ENCODE results near the gene TMEM80. TPM values are rescaled to one million over a fixed set of nuclear protein-coding genes. Genes with fewer than 3 reads are reported as not detected.
"Not testable (repeated sequence)": the region's sequence is repeated elsewhere in the genome, so short reads cannot be mapped to it uniquely, and the experiment has no call there.

Gene TMEM80
- total RNA-seq = 10 to 100 TPM; 66.0 to 70.9 TPM

DNA sequence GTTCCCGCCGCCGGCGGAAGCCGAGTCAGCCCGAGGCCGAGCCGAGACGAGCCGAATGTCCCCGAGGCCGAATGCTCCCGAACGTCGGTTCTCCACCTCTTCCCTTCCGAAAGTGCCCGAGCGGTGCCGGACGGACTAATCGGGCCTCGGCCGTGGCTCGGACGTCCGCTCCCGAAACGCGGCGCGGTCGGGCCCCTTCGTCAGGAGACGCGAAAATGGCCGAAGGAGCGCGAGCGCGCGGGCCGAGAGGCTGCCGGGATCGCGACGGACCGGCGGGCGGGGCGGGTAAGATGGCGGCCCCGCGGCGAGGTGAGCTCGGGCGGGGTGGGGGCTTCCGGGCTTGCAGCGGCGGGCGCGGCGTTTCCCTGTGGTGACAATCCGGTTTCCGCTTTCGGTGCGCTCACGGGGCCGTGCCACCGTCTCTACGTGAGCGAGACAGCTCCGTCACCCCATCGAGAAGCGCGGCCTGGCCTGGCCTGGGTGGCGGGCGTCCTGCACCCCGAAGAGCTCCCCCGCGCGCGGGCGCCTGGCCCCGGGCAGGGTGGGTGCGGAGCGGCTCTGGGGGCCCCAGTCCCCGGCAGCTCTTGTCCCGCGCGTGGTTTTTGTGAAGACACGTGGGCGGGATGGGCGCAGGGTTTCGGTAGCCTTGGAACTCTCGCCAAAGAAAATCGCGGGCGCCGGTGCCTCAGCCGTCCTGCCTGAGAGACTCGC lies at the start of gene TMEM80:
Gene TMEM80 (plus strand): TSS at position 279 of the 711 bp plus-strand sequence. CDS start 12 bp downstream, at position 291.
- peak within 1 kb of the TSS; percentile 83 to 86 for H3K4me3 ChIP-seq
- no peaks in the 10 kb centered on the region for H3K27me3 ChIP-seq (replicated peaks; ENCODE audit: insufficient read depth)
- no peaks in the 10 kb centered on the region for H3K36me3 ChIP-seq
- TF ChIP-seq POLR2A (IDR thresholded peaks at IDR 0.05) (peak; percentile 63), POLR2AphosphoS5 (IDR thresholded peaks at IDR 0.05) (peak; percentile 56)
- TF ChIP-seq, protein P1, sequence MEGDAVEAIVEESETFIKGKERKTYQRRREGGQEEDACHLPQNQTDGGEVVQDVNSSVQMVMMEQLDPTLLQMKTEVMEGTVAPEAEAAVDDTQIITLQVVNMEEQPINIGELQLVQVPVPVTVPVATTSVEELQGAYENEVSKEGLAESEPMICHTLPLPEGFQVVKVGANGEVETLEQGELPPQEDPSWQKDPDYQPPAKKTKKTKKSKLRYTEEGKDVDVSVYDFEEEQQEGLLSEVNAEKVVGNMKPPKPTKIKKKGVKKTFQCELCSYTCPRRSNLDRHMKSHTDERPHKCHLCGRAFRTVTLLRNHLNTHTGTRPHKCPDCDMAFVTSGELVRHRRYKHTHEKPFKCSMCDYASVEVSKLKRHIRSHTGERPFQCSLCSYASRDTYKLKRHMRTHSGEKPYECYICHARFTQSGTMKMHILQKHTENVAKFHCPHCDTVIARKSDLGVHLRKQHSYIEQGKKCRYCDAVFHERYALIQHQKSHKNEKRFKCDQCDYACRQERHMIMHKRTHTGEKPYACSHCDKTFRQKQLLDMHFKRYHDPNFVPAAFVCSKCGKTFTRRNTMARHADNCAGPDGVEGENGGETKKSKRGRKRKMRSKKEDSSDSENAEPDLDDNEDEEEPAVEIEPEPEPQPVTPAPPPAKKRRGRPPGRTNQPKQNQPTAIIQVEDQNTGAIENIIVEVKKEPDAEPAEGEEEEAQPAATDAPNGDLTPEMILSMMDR (IDR thresholded peaks at IDR 0.05) = peak in 1 of 4 experiments; percentile 16
- 1% methylated on average over 100 of the region's 101 CpGs for WGBS
- peaks cover 28% of the 10 kb centered on the region for H3K4me1 ChIP-seq (replicated peaks)
- peak within 1 kb of the TSS; percentile 99 to 100 for H3K27ac ChIP-seq
- DNase-seq (ENCODE audit: low spot score) = peak; percentile 99
- no peaks in the 10 kb centered on the region for H3K9me3 ChIP-seq
- intact Hi-C loops (cut with DNase I) = no loop called here

DNA sequence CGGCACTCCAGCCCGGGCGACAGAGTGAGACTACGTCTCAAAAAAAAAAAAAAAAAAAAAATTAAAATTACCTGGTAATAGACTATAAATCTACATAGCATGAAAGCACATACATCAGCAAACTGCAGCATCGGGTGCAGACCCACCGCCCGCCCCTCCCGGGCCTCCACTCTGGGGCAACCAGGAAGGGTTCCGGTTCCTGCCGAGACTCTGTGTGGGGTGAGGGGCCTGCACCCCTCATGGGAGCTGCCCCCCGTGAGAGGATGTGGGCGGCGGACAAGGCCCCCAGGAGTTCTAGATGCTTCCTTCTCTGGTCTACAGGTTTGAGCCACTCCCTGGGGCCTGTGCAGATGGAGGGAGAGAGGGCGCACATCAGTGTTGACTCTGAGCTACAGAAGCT lies 49.4 kb upstream of the TMEM80 start:
- no peaks in the 10 kb centered on the region for H3K4me1 ChIP-seq (replicated peaks)
- H3K27me3 ChIP-seq (replicated peaks; ENCODE audit: insufficient read depth) = no peaks in the 10 kb centered on the region
- intact Hi-C loops (cut with DNase I) = no loop called here
- DNase-seq (ENCODE audit: low spot score) = no peak
- peaks cover 0 to 3% of the 10 kb centered on the region in 2 donors for H3K36me3 ChIP-seq
- TF ChIP-seq POLR2A (IDR thresholded peaks at IDR 0.05) = no peak
- TF ChIP-seq, protein P1 (IDR thresholded peaks at IDR 0.05) = no peak
- no peak for TF ChIP-seq POLR2AphosphoS5 (IDR thresholded peaks at IDR 0.05)
- 95% methylated on average over 14 of the region's 14 CpGs for WGBS
- H3K27ac ChIP-seq = no peak overlapping the region
- H3K9me3 ChIP-seq = no peaks in the 10 kb centered on the region
- no peak overlapping the region for H3K4me3 ChIP-seq

DNA sequence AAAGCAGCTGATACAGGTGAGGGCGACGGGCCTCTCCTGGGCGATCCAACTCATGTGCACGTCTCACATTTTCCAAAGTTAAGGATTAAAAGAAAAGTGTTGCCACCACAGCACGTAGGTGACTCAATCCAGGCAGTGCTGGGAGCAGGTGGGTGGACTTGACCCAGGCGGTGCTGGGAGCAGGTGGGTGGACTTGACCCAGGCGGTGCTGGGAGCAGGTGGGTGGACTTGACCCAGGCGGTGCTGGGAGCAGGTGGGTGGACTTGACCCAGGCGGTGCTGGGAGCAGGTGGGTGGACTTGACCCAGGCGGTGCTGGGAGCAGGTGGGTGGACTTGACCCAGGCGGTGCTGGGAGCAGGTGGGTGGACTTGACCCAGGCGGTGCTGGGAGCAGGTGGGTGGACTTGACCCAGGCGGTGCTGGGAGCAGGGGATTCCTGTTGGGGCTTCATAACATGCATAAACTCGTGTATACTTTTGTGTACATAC lies 47.9 kb upstream of the TMEM80 start:
- H3K27ac ChIP-seq; H3K4me3 ChIP-seq; H3K36me3 ChIP-seq; H3K4me1 ChIP-seq (replicated peaks); DNase-seq (ENCODE audit: low spot score); H3K27me3 ChIP-seq (replicated peaks; ENCODE audit: insufficient read depth); H3K9me3 ChIP-seq; intact Hi-C loops (cut with DNase I): not testable (repeated sequence)
- WGBS = 88% methylated on average over 11 of the region's 14 CpGs

DNA sequence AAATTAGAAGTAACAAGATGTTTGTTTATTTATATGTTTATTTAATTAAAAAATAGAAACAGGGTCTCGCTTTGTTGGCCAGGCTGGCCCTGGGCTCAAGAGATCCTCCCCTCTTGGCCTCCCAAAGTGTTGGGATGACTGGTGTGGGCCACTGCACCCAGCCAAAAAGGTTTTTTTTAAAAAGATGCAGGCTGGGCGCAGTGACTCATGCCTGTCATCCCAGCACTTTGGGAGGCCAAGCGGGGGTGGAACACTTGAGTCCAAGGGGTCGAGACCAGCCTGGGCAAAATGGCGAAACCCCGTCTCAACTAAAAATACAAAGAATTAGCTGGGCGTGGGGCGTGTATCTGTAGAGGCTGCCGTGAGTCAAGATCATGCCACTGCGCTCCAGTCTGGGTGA lies 45.1 kb upstream of the TMEM80 start:
- no peaks in the 10 kb centered on the region for H3K36me3 ChIP-seq
- no peaks in the 10 kb centered on the region for H3K27me3 ChIP-seq (replicated peaks; ENCODE audit: insufficient read depth)
- H3K9me3 ChIP-seq = no peaks in the 10 kb centered on the region
- TF ChIP-seq, protein P1 (IDR thresholded peaks at IDR 0.05) = no peak
- TF ChIP-seq POLR2AphosphoS5 (IDR thresholded peaks at IDR 0.05) = no peak
- TF ChIP-seq POLR2A (IDR thresholded peaks at IDR 0.05) = no peak
- intact Hi-C loops (cut with DNase I) = no loop called here
- DNase-seq (ENCODE audit: low spot score) = no peak
- 94% methylated on average over 10 of the region's 10 CpGs for WGBS
- no peak overlapping the region for H3K27ac ChIP-seq
- H3K4me1 ChIP-seq (replicated peaks) = no peaks in the 10 kb centered on the region
- no peak overlapping the region for H3K4me3 ChIP-seq

DNA sequence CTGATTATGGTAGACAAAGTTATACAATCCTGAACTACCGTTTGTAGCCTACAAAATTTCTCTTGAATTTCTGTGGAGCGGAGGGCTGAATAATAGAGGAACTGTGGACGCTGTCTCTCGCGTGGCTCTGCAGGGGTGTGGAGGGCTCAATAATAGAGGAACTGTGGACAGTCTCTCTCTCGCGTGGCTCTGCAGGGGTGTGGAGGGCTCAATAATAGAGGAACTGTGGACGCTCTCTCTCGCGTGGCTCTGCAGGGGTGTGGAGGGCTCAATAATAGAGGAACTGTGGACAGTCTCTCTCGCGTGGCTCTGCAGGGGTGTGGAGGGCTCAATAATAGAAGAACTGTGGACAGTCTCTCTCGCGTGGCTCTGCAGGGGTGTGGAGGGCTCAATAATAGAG lies 42.5 kb upstream of the TMEM80 start:
- 91% methylated on average over 14 of the region's 14 CpGs for WGBS
- intact Hi-C loops (cut with DNase I); H3K27me3 ChIP-seq (replicated peaks; ENCODE audit: insufficient read depth); H3K4me3 ChIP-seq; H3K4me1 ChIP-seq (replicated peaks); H3K9me3 ChIP-seq; DNase-seq (ENCODE audit: low spot score); H3K27ac ChIP-seq; H3K36me3 ChIP-seq: not testable (repeated sequence)

DNA sequence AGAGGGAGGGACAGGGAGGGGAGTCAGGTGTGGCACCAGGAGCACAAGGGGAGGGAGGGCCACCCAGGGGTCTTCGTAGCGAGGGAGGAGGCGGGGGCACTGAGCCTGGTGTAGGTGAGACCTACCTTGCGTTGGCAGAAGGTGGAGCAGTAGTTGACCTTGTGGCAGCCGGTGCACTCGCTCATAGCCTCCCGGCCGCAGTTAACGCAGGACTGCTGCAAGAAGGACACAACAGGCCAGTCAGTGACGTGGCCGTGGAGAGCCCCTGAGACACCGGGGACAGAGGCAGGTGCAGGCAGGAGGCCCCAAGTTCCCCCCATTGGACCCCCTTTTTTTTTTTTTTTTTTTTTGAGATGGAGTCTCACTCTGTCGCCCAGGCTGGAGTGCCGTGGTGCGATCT lies 41.8 kb upstream of the TMEM80 start:
- H3K27me3 ChIP-seq (replicated peaks; ENCODE audit: insufficient read depth) = no peaks in the 10 kb centered on the region
- H3K9me3 ChIP-seq = no peaks in the 10 kb centered on the region
- no peaks in the 10 kb centered on the region for H3K4me1 ChIP-seq (replicated peaks)
- WGBS = 98% methylated on average over 15 of the region's 15 CpGs
- H3K27ac ChIP-seq = no peak overlapping the region
- H3K36me3 ChIP-seq = no peaks in the 10 kb centered on the region
- intact Hi-C loops (cut with DNase I) = no loop called here
- no peak for DNase-seq (ENCODE audit: low spot score)
- H3K4me3 ChIP-seq = no peak overlapping the region
- no peak for TF ChIP-seq POLR2A (IDR thresholded peaks at IDR 0.05)
- TF ChIP-seq, protein P1 (IDR thresholded peaks at IDR 0.05) = no peak
- no peak for TF ChIP-seq POLR2AphosphoS5 (IDR thresholded peaks at IDR 0.05)

DNA sequence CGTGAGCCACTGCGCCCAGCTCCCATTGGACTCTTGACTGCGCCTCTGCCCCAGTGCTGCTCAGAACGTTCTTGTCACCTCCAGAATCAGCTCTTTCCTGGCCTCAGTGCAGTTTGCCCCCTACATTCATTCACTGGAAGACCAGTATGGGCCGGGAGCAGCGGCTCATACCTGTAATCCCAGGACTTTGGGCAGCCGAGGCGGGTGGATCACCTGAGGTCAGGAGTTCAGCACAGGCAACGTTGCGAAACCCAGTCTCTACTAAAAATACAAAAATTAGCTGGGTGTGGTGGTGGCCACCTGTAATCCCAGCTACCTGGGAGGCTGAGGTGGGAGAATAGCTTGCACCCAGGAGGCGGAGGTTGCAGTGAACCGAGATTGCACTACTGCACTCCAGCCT lies 41.2 kb upstream of the TMEM80 start:
- H3K4me1 ChIP-seq (replicated peaks); H3K27me3 ChIP-seq (replicated peaks; ENCODE audit: insufficient read depth); DNase-seq (ENCODE audit: low spot score); H3K36me3 ChIP-seq; H3K9me3 ChIP-seq; intact Hi-C loops (cut with DNase I); H3K27ac ChIP-seq; H3K4me3 ChIP-seq: not testable (repeated sequence)
- 95% methylated on average over 12 of the region's 12 CpGs for WGBS
